Rectal smooth muscle tissue (tissue), 1 donor: ENCODE measurements around the gene PHACTR4.
"Not testable (repeated sequence)": the region's sequence is repeated elsewhere in the genome, so short reads cannot be mapped to it uniquely, and the experiment has no call there.

ENCODE experiments used
- H3K27ac ChIP-seq: one replicate; pipeline ENCODE4 v1.7.0; 2013; ENCODE audit warnings: low read depth, low read length, inconsistent platforms
- H3K27me3 ChIP-seq: one replicate; pipeline ENCODE4 v1.7.0; 2013; ENCODE audit warnings: low read length; ENCODE audit not compliant: control insufficient read depth, insufficient read depth
- H3K36me3 ChIP-seq: one replicate; pipeline ENCODE4 v1.7.0; 2013; ENCODE audit warnings: low read length; ENCODE audit not compliant: control insufficient read depth, insufficient read depth
- H3K4me1 ChIP-seq: one replicate; pipeline ENCODE4 v1.7.0; 2013; ENCODE audit warnings: low read length; ENCODE audit not compliant: control insufficient read depth, insufficient read depth
- H3K4me3 ChIP-seq: one replicate; pipeline ENCODE4 v1.7.0; 2013; ENCODE audit warnings: low read length
- H3K9ac ChIP-seq: one replicate; pipeline ENCODE4 v1.7.0; 2013; ENCODE audit warnings: low read length

PHACTR4 gene

GRCh38 chr1:28343405-28343804, 26.1 kb upstream of the PHACTR4 start:
- no peak overlapping the region for H3K27ac ChIP-seq
- H3K9ac ChIP-seq = no peak overlapping the region
- H3K27me3 ChIP-seq = no peaks in the 10 kb centered on the region
- H3K36me3 ChIP-seq = no peaks in the 10 kb centered on the region
- no peak overlapping the region for H3K4me3 ChIP-seq
- no peaks in the 10 kb centered on the region for H3K4me1 ChIP-seq

GRCh38 chr1:28353248-28353810, 16.2 kb upstream of the PHACTR4 start:
- not testable (repeated sequence) for H3K9ac ChIP-seq, H3K4me1 ChIP-seq, H3K36me3 ChIP-seq

GRCh38 chr1:28354121-28354520, 15.4 kb upstream of the PHACTR4 start:
- no peaks in the 10 kb centered on the region for H3K27me3 ChIP-seq
- H3K4me3 ChIP-seq = no peak overlapping the region
- H3K27ac ChIP-seq = no peak overlapping the region
- H3K4me1 ChIP-seq = no peaks in the 10 kb centered on the region
- no peak overlapping the region for H3K9ac ChIP-seq
- H3K36me3 ChIP-seq = no peaks in the 10 kb centered on the region

More at GRCh38 chr1:28353248-28353810, 16.2 kb upstream of the PHACTR4 start:
- H3K27me3 ChIP-seq, H3K27ac ChIP-seq, H3K4me3 ChIP-seq: not testable (repeated sequence)

GRCh38 chr1:28358716-28359115, 10.8 kb upstream of the PHACTR4 start:
- Histone ChIP-seq H3K36me3 (no peaks in the 10 kb centered on the region), H3K4me3 (no peak overlapping the region), H3K27me3 (no peaks in the 10 kb centered on the region), H3K27ac (no peak overlapping the region), H3K4me1 (no peaks in the 10 kb centered on the region), H3K9ac (no peak overlapping the region)

GRCh38 chr1:28359592-28360239, 9.8 kb upstream of the PHACTR4 start:
- H3K36me3 ChIP-seq = no peaks in the 10 kb centered on the region
- H3K4me1 ChIP-seq = no peaks in the 10 kb centered on the region
- H3K27ac ChIP-seq = no peak overlapping the region

GRCh38 chr1:28364888-28365287, 4.7 kb upstream of the PHACTR4 start:
- H3K4me1 ChIP-seq = no peaks in the 10 kb centered on the region
- no peaks in the 10 kb centered on the region for H3K27me3 ChIP-seq
- no peak overlapping the region for H3K4me3 ChIP-seq
- H3K36me3 ChIP-seq = no peaks in the 10 kb centered on the region
- no peak overlapping the region for H3K27ac ChIP-seq
- H3K9ac ChIP-seq = no peak overlapping the region

More at GRCh38 chr1:28359592-28360239, 9.8 kb upstream of the PHACTR4 start:
- no peak overlapping the region for H3K9ac ChIP-seq
- no peak overlapping the region for H3K4me3 ChIP-seq
- H3K27me3 ChIP-seq = no peaks in the 10 kb centered on the region

- Histone ChIP-seq H3K4me1 (no peaks in the 10 kb centered on the region), H3K9ac (no peak overlapping the region), H3K27me3 (no peaks in the 10 kb centered on the region), H3K4me3 (no peak overlapping the region), H3K27ac (no peak overlapping the region), H3K36me3 (no peaks in the 10 kb centered on the region)
These were observed 3.7 kb upstream of the PHACTR4 start for GRCh38 chr1:28365864-28366263.

- H3K9ac ChIP-seq, H3K27me3 ChIP-seq, H3K36me3 ChIP-seq, H3K4me1 ChIP-seq, H3K4me3 ChIP-seq, H3K27ac ChIP-seq: not testable (repeated sequence)
These were observed 932 bp upstream of the PHACTR4 start for GRCh38 chr1:28368608-28369007.

GRCh38 chr1:28370239-28371009, 884 bp downstream of the PHACTR4 start:
- peak overlapping the region; percentile 96 for H3K9ac ChIP-seq

GRCh38 chr1:28371010-28371377, 1.5 kb downstream of the PHACTR4 start:
- H3K9ac ChIP-seq = no peak overlapping the region
- no peak overlapping the region for H3K27ac ChIP-seq
- H3K27me3 ChIP-seq = no peaks in the 10 kb centered on the region
- H3K4me1 ChIP-seq = no peaks in the 10 kb centered on the region
- H3K36me3 ChIP-seq = no peaks in the 10 kb centered on the region
- peak overlapping the region; percentile 82 for H3K4me3 ChIP-seq

More at GRCh38 chr1:28370239-28371009, 884 bp downstream of the PHACTR4 start:
- Histone ChIP-seq H3K36me3 (no peaks in the 10 kb centered on the region), H3K4me3 (peak overlapping the region; percentile 82), H3K27ac (peak overlapping the region; percentile 97), H3K4me1 (no peaks in the 10 kb centered on the region), H3K27me3 (no peaks in the 10 kb centered on the region)

- H3K27ac ChIP-seq, H3K4me1 ChIP-seq, H3K4me3 ChIP-seq, H3K36me3 ChIP-seq, H3K9ac ChIP-seq, H3K27me3 ChIP-seq: not testable (repeated sequence)
These were observed 3.9 kb downstream of the PHACTR4 start for GRCh38 chr1:28373450-28373849.

GRCh38 chr1:28374297-28374696, 4.8 kb downstream of the PHACTR4 start:
- Histone ChIP-seq H3K9ac (no peak overlapping the region), H3K4me3 (no peak overlapping the region), H3K27ac (no peak overlapping the region), H3K4me1 (no peaks in the 10 kb centered on the region), H3K27me3 (no peaks in the 10 kb centered on the region), H3K36me3 (no peaks in the 10 kb centered on the region)
